ENCODE results near the gene SPECC1. TPM values are rescaled to one million over a fixed set of nuclear protein-coding genes. Genes with fewer than 3 reads are reported as not detected.
A peak's percentile ranks its signal among the peaks of the same experiment; 100 is the strongest.

SPECC1 gene
- total and polyA plus RNA-seq, 9 of the 15 experiments (the other 6 are each of a cell fraction or from before 2014, with no cell fraction given): 2.4 to 19.6 (median 14.7) TPM

DNA sequence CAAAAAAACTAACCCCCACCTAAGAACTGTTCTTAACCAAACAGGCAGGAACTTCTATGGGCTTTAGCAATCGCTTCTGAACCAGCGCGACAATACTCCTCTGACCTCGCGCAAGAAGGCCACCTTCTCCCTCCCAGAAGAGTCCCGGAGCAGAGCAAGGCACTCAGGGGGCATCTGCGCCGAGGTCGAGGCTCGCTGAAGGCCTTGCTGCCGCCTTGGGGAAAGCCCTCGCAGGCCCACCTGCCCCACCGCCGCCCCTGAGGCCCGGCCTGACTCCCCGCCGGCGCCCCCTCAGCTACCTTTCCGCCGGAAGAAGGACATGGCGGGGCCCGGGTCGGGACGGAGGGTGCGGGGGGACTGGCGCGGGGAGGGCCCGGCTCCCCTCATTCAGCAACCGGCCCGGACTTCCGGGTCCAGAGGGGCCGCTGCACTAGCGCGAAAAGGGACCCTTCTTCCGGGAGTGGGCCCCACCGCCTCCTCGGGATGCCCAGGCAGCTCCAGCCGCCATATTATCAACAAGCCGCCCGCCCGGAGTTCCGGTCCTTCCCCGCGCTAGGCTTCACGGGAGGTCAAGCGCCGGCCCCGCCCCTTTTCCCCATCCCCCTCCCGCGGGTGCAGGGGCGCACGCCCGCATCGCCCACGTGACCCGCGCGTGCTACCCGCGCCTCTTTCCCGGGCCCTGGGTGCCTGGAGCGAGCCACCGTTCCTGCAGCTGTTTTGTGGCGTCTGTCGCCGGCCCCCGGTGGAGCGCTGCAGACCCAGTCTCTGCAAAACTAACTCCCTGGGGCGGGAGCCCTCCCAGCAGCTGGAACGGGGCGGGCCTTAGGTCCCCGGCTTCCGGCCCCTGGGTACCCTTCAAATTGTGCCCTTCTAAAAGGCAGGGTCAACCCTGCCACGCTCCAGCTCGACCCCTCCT lies 31.6 kb upstream of the SPECC1 start, which contains the start of gene AKAP10 (continued):
- TF ChIP-seq, protein P1, sequence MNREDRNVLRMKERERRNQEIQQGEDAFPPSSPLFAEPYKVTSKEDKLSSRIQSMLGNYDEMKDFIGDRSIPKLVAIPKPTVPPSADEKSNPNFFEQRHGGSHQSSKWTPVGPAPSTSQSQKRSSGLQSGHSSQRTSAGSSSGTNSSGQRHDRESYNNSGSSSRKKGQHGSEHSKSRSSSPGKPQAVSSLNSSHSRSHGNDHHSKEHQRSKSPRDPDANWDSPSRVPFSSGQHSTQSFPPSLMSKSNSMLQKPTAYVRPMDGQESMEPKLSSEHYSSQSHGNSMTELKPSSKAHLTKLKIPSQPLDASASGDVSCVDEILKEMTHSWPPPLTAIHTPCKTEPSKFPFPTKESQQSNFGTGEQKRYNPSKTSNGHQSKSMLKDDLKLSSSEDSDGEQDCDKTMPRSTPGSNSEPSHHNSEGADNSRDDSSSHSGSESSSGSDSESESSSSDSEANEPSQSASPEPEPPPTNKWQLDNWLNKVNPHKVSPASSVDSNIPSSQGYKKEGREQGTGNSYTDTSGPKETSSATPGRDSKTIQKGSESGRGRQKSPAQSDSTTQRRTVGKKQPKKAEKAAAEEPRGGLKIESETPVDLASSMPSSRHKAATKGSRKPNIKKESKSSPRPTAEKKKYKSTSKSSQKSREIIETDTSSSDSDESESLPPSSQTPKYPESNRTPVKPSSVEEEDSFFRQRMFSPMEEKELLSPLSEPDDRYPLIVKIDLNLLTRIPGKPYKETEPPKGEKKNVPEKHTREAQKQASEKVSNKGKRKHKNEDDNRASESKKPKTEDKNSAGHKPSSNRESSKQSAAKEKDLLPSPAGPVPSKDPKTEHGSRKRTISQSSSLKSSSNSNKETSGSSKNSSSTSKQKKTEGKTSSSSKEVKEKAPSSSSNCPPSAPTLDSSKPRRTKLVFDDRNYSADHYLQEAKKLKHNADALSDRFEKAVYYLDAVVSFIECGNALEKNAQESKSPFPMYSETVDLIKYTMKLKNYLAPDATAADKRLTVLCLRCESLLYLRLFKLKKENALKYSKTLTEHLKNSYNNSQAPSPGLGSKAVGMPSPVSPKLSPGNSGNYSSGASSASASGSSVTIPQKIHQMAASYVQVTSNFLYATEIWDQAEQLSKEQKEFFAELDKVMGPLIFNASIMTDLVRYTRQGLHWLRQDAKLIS (CRISPR knock-in tag; IDR thresholded peaks at IDR 0.05): no peak; the same call in 1 of the 2 replicates
- TF ChIP-seq, protein P2, sequence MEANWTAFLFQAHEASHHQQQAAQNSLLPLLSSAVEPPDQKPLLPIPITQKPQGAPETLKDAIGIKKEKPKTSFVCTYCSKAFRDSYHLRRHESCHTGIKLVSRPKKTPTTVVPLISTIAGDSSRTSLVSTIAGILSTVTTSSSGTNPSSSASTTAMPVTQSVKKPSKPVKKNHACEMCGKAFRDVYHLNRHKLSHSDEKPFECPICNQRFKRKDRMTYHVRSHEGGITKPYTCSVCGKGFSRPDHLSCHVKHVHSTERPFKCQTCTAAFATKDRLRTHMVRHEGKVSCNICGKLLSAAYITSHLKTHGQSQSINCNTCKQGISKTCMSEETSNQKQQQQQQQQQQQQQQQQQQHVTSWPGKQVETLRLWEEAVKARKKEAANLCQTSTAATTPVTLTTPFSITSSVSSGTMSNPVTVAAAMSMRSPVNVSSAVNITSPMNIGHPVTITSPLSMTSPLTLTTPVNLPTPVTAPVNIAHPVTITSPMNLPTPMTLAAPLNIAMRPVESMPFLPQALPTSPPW (CRISPR knock-in tag; IDR thresholded peaks at IDR 0.05): peak; percentile 80
- TF ChIP-seq MIER1 (IDR thresholded peaks at IDR 0.05; ENCODE audit: low read depth): no peak
- TF ChIP-seq RBM22 (IDR thresholded peaks at IDR 0.05; ENCODE audit: low read depth, low read length, poor library complexity, severe bottlenecking): no peak
- TF ChIP-seq, protein P3, sequence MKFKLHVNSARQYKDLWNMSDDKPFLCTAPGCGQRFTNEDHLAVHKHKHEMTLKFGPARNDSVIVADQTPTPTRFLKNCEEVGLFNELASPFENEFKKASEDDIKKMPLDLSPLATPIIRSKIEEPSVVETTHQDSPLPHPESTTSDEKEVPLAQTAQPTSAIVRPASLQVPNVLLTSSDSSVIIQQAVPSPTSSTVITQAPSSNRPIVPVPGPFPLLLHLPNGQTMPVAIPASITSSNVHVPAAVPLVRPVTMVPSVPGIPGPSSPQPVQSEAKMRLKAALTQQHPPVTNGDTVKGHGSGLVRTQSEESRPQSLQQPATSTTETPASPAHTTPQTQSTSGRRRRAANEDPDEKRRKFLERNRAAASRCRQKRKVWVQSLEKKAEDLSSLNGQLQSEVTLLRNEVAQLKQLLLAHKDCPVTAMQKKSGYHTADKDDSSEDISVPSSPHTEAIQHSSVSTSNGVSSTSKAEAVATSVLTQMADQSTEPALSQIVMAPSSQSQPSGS (CRISPR knock-in tag; IDR thresholded peaks at IDR 0.05): no peak
- no peak for TF ChIP-seq BDP1 (IDR thresholded peaks at IDR 0.05; ENCODE audit: insufficient read depth, insufficient read length)
- TF ChIP-seq KLF13 (tag; IDR thresholded peaks at IDR 0.05; ENCODE audit: borderline replicate concordance, low read depth): no peak
- TF ChIP-seq BRD9 (IDR thresholded peaks at IDR 0.05; ENCODE audit: low read depth, partially characterized antibody): no peak
- TF ChIP-seq KLF10 (CRISPR knock-in tag; IDR thresholded peaks at IDR 0.05): no peak
- no peak for TF ChIP-seq FOXM1 (IDR thresholded peaks at IDR 0.05; ENCODE audit: low read depth)
- no peak for TF ChIP-seq FOXM1 (CRISPR knock-in tag; IDR thresholded peaks at IDR 0.05; ENCODE audit: low read depth)
- TF ChIP-seq, protein P4, sequence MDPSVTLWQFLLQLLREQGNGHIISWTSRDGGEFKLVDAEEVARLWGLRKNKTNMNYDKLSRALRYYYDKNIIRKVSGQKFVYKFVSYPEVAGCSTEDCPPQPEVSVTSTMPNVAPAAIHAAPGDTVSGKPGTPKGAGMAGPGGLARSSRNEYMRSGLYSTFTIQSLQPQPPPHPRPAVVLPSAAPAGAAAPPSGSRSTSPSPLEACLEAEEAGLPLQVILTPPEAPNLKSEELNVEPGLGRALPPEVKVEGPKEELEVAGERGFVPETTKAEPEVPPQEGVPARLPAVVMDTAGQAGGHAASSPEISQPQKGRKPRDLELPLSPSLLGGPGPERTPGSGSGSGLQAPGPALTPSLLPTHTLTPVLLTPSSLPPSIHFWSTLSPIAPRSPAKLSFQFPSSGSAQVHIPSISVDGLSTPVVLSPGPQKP (CRISPR knock-in tag; IDR thresholded peaks at IDR 0.05): no peak
- TF ChIP-seq ADNP (tag; IDR thresholded peaks at IDR 0.05): peak; percentile 50; the same call in 1 of the 2 replicates
- peak; percentile 92 for TF ChIP-seq RAD51 (IDR thresholded peaks at IDR 0.05; ENCODE audit: borderline replicate concordance, low read depth)
- TF ChIP-seq ARID2 (IDR thresholded peaks at IDR 0.05): no peak
- TF ChIP-seq DNMT1 (IDR thresholded peaks at IDR 0.05): no peak
- peak; percentile 80 for TF ChIP-seq FIP1L1 (IDR thresholded peaks at IDR 0.05; ENCODE audit: low read depth, low read length, poor library complexity, severe bottlenecking)
- TF ChIP-seq, protein P5, sequence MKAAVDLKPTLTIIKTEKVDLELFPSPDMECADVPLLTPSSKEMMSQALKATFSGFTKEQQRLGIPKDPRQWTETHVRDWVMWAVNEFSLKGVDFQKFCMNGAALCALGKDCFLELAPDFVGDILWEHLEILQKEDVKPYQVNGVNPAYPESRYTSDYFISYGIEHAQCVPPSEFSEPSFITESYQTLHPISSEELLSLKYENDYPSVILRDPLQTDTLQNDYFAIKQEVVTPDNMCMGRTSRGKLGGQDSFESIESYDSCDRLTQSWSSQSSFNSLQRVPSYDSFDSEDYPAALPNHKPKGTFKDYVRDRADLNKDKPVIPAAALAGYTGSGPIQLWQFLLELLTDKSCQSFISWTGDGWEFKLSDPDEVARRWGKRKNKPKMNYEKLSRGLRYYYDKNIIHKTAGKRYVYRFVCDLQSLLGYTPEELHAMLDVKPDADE (conservative IDR thresholded peaks at IDR 0.05; ENCODE audit: control insufficient read depth, low read depth, low read length): no peak
